LNCaP clone FGC (cell line): ENCODE data around the gene API5.
"Not testable (repeated sequence)": the region's sequence is repeated elsewhere in the genome, so short reads cannot be mapped to it uniquely, and the experiment has no call there.

ENCODE experiments used
- DNase-seq: peaks from one replicate; pipeline ENCODE4 v3.0.0-alpha.2; 2011; ENCODE audit warnings: low read depth
- H3K4me3 ChIP-seq: 2 replicates; pipeline ENCODE4 v1.5.1; 2011; ENCODE audit warnings: mild to moderate bottlenecking, low read depth, low read length, control low read depth
- TF ChIP-seq, protein P1 (sequence below): IDR thresholded peaks from 2 replicates; pipeline ENCODE4 v1.5.1; 2012; ENCODE audit warnings: mild to moderate bottlenecking; ENCODE audit not compliant: control insufficient read depth, insufficient read depth; ENCODE audit errors: extremely low read depth

API5 gene

DNA sequence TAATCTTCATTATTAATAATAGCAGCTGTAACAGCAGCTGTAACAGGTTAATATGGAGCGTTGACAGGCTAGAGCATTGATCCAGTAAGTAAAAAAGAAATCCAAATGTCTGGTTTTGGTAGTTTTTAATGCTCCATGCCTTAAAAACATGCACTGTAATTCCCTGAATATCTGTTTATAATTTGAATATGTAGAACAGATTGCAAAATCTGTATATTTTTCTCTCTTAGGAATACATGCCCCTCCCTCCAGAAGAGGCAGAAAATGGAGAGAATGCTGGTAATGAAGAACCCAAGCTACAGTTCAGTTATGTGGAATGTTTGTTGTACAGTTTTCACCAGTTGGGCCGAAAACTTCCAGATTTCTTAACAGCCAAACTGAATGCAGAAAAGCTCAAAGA, 16.7 kb downstream of the API5 start:
- TF ChIP-seq, protein P1, sequence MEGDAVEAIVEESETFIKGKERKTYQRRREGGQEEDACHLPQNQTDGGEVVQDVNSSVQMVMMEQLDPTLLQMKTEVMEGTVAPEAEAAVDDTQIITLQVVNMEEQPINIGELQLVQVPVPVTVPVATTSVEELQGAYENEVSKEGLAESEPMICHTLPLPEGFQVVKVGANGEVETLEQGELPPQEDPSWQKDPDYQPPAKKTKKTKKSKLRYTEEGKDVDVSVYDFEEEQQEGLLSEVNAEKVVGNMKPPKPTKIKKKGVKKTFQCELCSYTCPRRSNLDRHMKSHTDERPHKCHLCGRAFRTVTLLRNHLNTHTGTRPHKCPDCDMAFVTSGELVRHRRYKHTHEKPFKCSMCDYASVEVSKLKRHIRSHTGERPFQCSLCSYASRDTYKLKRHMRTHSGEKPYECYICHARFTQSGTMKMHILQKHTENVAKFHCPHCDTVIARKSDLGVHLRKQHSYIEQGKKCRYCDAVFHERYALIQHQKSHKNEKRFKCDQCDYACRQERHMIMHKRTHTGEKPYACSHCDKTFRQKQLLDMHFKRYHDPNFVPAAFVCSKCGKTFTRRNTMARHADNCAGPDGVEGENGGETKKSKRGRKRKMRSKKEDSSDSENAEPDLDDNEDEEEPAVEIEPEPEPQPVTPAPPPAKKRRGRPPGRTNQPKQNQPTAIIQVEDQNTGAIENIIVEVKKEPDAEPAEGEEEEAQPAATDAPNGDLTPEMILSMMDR, result no peak
- no peak overlapping the region for H3K4me3 ChIP-seq
- no peak for DNase-seq

DNA sequence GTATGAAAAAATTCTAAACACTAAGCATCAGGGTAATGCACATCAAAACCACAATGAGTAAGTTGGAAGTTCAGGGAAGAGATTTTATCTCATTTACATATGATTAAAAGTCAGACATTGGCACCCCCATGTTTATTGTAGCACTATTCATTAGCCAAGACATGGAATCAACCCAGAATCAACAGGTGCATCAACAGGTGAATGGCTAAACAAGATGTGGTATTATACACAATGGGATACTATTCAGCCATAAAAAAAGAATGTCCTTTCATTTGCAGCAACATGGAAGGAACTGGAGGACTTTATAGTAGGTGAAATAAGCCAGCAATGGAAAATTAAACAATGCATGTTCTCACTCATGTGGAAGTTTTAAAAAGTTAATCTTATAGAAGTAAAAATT, 29.4 kb downstream of the API5 start:
- H3K4me3 ChIP-seq, result no peak overlapping the region

DNA sequence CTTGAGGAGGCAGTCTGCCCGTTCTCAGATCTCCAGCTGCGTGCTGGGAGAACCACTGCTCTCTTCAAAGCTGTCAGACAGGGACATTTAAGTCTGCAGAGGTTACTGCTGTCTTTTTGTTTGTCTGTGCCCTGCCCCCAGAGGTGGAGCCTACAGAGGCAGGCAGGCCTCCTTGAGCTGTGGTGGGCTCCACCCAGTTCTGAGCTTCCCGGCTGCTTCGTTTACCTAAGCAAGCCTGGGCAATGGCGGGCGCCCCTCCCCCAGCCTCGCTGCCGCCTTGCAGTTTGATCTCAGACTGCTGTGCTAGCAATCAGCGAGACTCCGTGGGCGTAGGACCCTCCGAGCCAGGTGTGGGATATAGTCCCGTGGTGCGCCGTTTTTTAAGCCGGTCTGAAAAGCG, 39.6 kb downstream of the API5 start:
- not testable (repeated sequence) for H3K4me3 ChIP-seq, DNase-seq

More for the DNA sequence above, 29.4 kb downstream of the API5 start:
- TF ChIP-seq, protein P1, result no peak
- no peak for DNase-seq

- no peak for DNase-seq
- no peak overlapping the region for H3K4me3 ChIP-seq
- TF ChIP-seq, protein P1, result no peak
Observed at GRCh38 chr11:43354311-43354710, 42.5 kb downstream of the API5 start.

DNA sequence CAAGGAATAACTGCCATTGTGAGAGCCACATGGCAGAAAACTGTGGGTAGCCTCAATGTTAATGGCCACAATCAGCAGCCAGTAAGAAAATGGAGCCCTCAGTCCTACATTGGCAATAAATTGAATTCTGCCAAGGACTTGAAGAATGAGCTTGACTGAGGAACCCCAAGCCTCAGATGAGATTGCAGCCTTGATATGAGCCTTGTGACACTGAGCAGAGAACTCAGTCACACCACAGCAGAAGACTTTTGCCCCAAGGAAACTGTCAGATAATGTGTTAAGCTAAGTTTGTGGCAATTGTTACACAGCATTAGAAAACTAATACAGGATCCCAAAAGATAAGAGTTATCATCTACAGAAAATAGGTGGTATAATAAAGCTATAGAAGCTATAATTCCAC, 44.5 kb downstream of the API5 start:
- TF ChIP-seq, protein P1, result no peak
- no peak overlapping the region for H3K4me3 ChIP-seq
- no peak for DNase-seq

- DNase-seq, result no peak
- TF ChIP-seq, protein P1, result no peak
- peak overlapping the region; percentile 99 for H3K4me3 ChIP-seq
Observed at GRCh38 chr11:43358279-43358800, 46.5 kb downstream of the API5 start.

DNA sequence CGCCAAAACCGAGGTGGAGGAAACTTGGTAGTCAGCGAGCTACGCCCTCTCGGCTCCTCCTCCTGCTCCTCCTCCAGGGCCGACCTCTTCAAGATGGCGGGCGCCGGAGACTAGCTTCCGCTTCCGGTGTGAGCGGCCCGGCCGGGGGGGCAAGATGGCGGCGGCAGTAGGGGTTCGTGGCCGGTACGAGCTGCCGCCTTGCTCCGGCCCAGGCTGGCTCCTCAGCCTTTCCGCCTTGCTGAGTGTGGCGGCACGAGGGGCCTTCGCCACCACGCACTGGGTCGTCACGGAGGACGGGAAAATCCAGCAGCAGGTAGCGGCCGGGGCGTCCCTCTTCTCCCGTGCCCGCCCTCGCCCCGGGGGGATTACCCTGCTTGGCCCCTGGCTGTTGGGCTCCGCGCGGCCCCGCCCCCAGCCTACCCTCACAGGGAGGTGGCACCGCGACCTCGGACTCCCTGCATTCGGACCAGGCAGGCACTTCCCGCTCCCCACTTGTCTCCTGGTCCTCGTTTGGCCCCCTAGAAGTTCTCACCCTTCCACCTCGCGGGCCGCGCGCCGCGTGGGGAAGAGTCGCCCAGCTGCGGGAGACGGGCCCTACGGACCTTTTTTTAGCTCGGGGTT, 47.1 kb downstream of the API5 start, which contains the start of gene TTC17:
Gene TTC17, plus strand, starts transcription at position 120 of the 621 bp plus-strand sequence. Its CDS starts 35 bp downstream, at position 155.
- TF ChIP-seq, protein P1, result no peak
- H3K4me3 ChIP-seq, result peak within 1 kb of the TSS; percentile 99
- peak; percentile 77 for DNase-seq
